Right atrium auricular region (tissue), 2 donors: Measurements from ENCODE around the gene BMP7. TPM values are rescaled to one million over a fixed set of nuclear protein-coding genes. Genes with fewer than 3 reads are reported as not detected.

Experiments used
- DNase-seq: peaks from one replicate; pipeline ENCODE4 v3.0.0-alpha.2; 2019; ENCODE audit warnings: low spot score
- H3K27ac ChIP-seq, 2 donors: fragments of 200-600 bp; sonication (generic); 1 replicate in 1 of 2; 2 replicates in 1 of 2; pipeline ENCODE4 v1.5.1; 2016 to 2019
- H3K27me3 ChIP-seq, 2 donors: fragments of 200-600 bp; sonication (generic); one replicate each; pipeline versions ENCODE4 v1.5.1 to v1.6.0; 2017 to 2019
- H3K36me3 ChIP-seq: fragments of 200-600 bp; sonication (generic); one replicate; pipeline ENCODE4 v1.5.1; 2016
- H3K4me1 ChIP-seq, 2 donors: fragments of 200-600 bp; sonication (generic); one replicate each; pipeline versions ENCODE4 v1.5.1 to v1.6.0; 2017 to 2019
- H3K4me3 ChIP-seq, 2 donors: fragments of 200-600 bp; sonication (generic); 1 replicate in 1 of 2; 2 replicates in 1 of 2; pipeline ENCODE4 v1.5.1; 2017 to 2019; ENCODE audit warnings: mild to moderate bottlenecking in 1 of 2, moderate library complexity in 1 of 2
- H3K9me3 ChIP-seq, 2 donors: fragments of 200-600 bp; sonication (generic); one replicate each; pipeline ENCODE4 v1.5.1; 2019
- total RNA-seq, 2 donors: library from RNA; depleted of rRNA; stranded (reverse); fragments of >200 nt; gene quantifications; one replicate each; pipeline ENCODE4 v1.1.0, GENCODE V29; 2016
- TF ChIP-seq, protein P1 (sequence below), 2 donors: fragments of 200-600 bp; sonication (generic); IDR thresholded peaks; one replicate each; pipeline ENCODE4 v1.5.1; 2019; ENCODE audit warnings: antibody characterized with exemption in 2 of 2

BMP7 gene
- total RNA-seq, 2 donors from 2014 or later: 15.1 to 23.0 TPM

DNA sequence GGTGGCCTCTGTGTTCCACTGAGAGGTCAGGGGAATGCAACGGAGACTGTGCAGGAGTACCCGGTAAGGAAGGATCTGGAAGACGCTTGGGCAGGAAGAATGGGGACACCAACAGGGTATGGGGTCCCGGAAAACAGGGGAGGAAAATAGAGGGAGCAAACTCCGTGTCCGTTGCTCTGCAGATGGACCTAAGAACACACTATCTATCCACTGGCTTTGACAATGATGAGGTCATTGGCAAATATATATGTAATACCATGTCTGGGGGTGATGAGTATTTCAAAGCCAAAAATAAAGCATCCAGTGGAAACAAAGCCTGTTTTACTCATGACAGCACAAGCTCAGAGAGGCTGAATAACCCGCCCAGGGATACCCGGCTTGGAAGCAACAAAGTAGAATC is 80.2 kb downstream of the BMP7 start:
- Histone ChIP-seq H3K4me1 (no peaks in the 10 kb centered on the region), H3K27ac (no peak overlapping the region), H3K4me3 (no peak overlapping the region), H3K36me3 (no peaks in the 10 kb centered on the region), H3K9me3 (no peaks in the 10 kb centered on the region), H3K27me3 (no peaks in the 10 kb centered on the region)
- TF ChIP-seq, protein P1, sequence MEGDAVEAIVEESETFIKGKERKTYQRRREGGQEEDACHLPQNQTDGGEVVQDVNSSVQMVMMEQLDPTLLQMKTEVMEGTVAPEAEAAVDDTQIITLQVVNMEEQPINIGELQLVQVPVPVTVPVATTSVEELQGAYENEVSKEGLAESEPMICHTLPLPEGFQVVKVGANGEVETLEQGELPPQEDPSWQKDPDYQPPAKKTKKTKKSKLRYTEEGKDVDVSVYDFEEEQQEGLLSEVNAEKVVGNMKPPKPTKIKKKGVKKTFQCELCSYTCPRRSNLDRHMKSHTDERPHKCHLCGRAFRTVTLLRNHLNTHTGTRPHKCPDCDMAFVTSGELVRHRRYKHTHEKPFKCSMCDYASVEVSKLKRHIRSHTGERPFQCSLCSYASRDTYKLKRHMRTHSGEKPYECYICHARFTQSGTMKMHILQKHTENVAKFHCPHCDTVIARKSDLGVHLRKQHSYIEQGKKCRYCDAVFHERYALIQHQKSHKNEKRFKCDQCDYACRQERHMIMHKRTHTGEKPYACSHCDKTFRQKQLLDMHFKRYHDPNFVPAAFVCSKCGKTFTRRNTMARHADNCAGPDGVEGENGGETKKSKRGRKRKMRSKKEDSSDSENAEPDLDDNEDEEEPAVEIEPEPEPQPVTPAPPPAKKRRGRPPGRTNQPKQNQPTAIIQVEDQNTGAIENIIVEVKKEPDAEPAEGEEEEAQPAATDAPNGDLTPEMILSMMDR (IDR thresholded peaks at IDR 0.05): no peak
- no peak for DNase-seq

DNA sequence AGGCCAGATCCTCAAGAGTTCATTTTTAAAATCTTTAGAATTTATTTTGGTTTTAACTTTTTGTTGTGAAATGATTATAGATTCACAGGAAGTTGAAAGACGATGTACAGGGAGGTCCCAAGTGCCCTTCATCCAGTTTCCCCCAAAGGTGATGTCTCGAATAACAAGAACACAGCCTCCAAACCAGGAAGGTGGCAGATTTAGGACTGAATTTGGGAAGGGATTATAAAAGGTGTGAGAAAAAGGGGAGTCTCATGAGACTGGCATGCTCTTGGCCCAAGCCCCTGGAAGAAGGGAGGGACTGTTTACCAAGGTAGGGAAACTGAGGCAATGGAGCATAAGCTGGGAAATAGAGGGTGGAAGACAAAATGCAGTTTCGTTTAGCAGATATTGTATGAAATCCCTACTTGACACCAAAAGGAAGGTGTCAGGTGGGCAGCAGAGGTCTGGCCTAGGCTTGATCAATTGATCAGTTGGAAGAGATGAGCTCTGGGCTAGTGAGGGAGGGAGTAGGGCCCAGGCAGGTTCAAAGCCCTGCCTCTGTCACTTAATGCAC is 81.2 kb downstream of the BMP7 start:
- Histone ChIP-seq H3K4me1 (no peaks in the 10 kb centered on the region), H3K27ac (no peak overlapping the region), H3K27me3 (no peaks in the 10 kb centered on the region), H3K9me3 (no peaks in the 10 kb centered on the region), H3K4me3 (no peak overlapping the region), H3K36me3 (no peaks in the 10 kb centered on the region)
- TF ChIP-seq, protein P1 (IDR thresholded peaks at IDR 0.05): no peak
- DNase-seq: no peak

DNA sequence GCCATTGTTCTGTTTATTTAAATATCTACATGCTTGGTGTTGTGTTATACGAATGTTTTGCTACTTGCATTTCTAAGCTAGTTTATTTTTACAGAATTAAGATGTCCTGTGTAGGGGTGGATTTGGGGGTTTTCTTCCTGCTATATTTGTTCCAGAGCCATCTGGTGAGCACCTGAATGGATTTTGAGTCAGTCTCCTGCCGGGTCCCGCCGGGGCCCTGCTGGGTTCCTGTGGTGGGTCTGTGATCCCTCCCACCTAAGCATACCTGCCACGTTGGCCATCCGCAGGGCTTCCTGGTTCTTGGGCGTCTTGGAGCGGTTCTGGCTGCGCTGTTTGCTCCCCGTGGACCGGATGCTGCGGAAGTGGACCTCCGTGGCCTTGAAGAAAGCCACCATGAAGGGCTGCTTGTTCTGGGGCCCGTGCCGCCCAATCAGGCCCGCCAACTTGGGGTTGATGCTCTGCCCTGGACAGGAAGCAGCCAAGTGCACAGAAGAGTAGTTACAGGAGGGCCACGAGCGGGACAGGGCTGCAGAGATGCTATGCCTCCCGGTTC is 82.9 kb downstream of the BMP7 start:
- Histone ChIP-seq H3K9me3 (no peaks in the 10 kb centered on the region), H3K27ac (no peak overlapping the region), H3K4me1 (no peaks in the 10 kb centered on the region), H3K27me3 (no peaks in the 10 kb centered on the region), H3K36me3 (no peaks in the 10 kb centered on the region), H3K4me3 (no peak overlapping the region)
- no peak for DNase-seq
- TF ChIP-seq, protein P1 (IDR thresholded peaks at IDR 0.05): no peak

DNA sequence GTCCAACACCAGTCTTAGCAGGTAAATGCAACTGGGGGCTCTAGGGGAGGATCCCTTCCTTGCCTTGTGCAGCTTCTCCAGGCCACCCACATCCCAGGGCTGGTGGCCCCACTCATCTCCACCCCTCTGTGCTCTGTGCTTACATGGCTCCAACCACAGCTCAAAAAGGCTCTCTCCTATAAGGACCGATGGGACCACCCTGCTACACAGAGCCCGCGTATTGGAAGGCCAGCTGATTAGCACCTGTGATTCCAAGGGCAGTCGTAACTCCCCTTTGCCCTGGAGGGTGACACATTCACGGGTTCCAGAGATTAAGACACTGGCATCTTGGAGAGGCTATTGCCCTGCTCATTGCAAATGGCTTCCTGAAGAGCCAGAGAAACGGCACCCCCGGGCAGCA is 84.8 kb downstream of the BMP7 start:
- no peak overlapping the region for H3K4me3 ChIP-seq
- H3K36me3 ChIP-seq: no peaks in the 10 kb centered on the region
- no peaks in the 10 kb centered on the region for H3K9me3 ChIP-seq
- no peak for DNase-seq
- no peak overlapping the region for H3K27ac ChIP-seq
- TF ChIP-seq, protein P1 (IDR thresholded peaks at IDR 0.05): no peak
- H3K4me1 ChIP-seq: no peaks in the 10 kb centered on the region
- H3K27me3 ChIP-seq: no peaks in the 10 kb centered on the region

DNA sequence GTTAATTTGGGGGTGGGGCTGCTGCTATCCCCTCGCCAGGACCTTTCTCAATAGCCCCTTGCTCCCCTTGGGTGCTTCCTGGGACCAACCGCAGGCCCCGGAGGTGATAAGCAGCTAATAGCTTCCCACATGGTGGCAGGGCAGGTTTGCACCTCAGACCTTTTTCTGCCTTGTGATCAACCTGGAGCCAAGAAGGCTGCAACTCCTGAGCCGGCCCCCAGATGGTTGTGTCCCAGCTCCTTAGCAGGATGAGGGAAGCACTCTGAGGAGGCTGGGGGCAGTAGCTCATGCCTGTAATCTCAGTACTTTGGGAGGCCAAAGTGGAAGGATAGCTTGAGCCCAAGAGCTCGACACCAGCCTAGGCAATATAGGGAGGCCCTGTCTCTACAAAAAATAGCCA is 85.5 kb downstream of the BMP7 start:
- TF ChIP-seq, protein P1 (IDR thresholded peaks at IDR 0.05): no peak
- Histone ChIP-seq H3K27me3 (no peaks in the 10 kb centered on the region), H3K27ac (no peak overlapping the region), H3K4me1 (no peaks in the 10 kb centered on the region), H3K4me3 (no peak overlapping the region), H3K36me3 (no peaks in the 10 kb centered on the region), H3K9me3 (no peaks in the 10 kb centered on the region)
- no peak for DNase-seq

DNA sequence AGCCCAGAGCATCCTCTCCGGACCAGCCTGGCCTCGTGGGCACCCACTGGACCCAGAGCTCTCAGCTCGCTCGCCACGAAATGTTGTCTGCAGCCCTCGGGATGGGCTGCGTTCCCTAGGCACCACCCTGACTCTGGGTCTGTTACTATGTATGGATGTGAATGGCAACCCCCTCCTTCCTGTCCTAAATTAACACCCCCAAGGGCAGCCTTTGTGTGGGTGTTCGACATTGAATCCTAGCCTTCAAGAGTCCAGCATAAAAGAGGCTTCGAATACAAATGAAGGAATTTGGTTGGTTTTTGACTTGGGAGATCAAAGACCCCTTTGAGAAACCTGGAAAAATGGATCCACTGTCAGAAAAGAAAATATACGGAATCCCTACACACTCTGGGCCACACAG is 86.1 kb downstream of the BMP7 start:
- Histone ChIP-seq H3K27me3 (no peaks in the 10 kb centered on the region), H3K4me1 (no peaks in the 10 kb centered on the region), H3K27ac (no peak overlapping the region), H3K36me3 (no peaks in the 10 kb centered on the region), H3K4me3 (no peak overlapping the region), H3K9me3 (no peaks in the 10 kb centered on the region)
- TF ChIP-seq, protein P1 (IDR thresholded peaks at IDR 0.05): no peak
- DNase-seq: no peak
